ENCODE results near the gene SOD3. TPM values are rescaled to one million over a fixed set of nuclear protein-coding genes. Genes with fewer than 3 reads are reported as not detected.

SOD3 gene
- total and polyA plus RNA-seq, 9 of the 15 experiments (the other 6 are each of a cell fraction or from before 2014, with no cell fraction given), result 0.10 to 0.31 (median 0.24) TPM; not detected in 6

DNA sequence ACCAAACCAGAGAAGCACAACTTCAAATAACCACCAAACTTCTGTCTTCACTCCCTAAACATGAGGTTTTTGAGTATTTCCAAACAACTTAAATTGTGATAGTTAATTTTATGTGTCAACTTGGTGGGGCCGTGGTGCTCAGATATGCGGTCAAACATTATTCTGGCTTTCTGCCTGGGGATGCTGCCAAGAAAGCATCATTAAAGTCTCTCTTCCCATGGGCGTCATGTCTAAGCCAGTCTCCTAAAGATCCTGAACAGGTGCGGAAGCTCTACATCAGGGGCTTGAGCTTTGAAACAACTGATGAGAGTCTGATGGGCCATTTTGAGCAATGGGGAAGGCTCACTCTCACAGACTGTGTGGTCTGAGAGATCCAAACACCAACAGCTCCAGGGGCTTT lies 24.1 kb upstream of the SOD3 start (continued):
- TF ChIP-seq, protein P1, sequence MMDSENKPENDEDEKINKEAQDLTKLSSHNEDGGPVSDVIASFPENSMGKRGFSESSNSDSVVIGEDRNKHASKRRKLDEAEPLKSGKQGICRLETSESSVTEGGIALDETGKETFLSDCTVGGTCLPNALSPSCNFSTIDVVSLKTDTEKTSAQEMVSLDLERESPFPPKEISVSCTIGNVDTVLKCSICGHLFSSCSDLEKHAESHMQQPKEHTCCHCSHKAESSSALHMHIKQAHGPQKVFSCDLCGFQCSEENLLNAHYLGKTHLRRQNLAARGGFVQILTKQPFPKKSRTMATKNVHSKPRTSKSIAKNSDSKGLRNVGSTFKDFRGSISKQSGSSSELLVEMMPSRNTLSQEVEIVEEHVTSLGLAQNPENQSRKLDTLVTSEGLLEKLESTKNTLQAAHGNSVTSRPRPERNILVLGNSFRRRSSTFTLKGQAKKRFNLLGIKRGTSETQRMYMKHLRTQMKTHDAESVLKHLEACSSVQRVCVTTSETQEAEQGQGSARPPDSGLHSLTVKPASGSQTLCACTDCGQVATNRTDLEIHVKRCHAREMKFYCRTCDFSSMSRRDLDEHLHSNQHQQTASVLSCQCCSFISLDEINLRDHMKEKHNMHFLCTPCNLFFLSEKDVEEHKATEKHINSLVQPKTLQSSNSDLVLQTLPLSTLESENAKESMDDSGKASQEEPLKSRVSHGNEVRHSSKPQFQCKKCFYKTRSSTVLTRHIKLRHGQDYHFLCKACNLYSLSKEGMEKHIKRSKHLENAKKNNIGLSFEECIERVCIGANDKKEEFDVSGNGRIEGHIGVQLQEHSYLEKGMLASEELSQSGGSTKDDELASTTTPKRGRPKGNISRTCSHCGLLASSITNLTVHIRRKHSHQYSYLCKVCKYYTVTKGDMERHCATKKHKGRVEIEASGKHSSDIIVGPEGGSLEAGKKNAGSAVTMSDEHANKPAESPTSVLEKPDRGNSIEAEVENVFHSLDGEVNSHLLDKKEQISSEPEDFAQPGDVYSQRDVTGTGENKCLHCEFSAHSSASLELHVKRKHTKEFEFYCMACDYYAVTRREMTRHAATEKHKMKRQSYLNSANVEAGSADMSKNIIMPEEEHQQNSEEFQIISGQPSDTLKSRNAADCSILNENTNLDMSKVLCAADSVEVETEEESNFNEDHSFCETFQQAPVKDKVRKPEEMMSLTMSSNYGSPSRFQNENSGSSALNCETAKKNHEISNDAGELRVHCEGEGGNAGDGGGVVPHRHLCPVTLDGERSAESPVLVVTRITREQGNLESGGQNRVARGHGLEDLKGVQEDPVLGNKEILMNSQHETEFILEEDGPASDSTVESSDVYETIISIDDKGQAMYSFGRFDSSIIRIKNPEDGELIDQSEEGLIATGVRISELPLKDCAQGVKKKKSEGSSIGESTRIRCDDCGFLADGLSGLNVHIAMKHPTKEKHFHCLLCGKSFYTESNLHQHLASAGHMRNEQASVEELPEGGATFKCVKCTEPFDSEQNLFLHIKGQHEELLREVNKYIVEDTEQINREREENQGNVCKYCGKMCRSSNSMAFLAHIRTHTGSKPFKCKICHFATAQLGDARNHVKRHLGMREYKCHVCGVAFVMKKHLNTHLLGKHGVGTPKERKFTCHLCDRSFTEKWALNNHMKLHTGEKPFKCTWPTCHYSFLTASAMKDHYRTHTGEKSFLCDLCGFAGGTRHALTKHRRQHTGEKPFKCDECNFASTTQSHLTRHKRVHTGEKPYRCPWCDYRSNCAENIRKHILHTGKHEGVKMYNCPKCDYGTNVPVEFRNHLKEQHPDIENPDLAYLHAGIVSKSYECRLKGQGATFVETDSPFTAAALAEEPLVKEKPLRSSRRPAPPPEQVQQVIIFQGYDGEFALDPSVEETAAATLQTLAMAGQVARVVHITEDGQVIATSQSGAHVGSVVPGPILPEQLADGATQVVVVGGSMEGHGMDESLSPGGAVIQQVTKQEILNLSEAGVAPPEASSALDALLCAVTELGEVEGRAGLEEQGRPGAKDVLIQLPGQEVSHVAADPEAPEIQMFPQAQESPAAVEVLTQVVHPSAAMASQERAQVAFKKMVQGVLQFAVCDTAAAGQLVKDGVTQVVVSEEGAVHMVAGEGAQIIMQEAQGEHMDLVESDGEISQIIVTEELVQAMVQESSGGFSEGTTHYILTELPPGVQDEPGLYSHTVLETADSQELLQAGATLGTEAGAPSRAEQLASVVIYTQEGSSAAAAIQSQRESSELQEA (IDR thresholded peaks at IDR 0.05; ENCODE audit: low read depth), result no peak
- no peak for TF ChIP-seq ZNF165 (CRISPR knock-in tag; IDR thresholded peaks at IDR 0.05; ENCODE audit: borderline replicate concordance)
- no peak for TF ChIP-seq ZNF445 (CRISPR knock-in tag; IDR thresholded peaks at IDR 0.05; ENCODE audit: low read depth)
- no peak for TF ChIP-seq KLF1 (tag; IDR thresholded peaks at IDR 0.05)
- TF ChIP-seq, protein P2, sequence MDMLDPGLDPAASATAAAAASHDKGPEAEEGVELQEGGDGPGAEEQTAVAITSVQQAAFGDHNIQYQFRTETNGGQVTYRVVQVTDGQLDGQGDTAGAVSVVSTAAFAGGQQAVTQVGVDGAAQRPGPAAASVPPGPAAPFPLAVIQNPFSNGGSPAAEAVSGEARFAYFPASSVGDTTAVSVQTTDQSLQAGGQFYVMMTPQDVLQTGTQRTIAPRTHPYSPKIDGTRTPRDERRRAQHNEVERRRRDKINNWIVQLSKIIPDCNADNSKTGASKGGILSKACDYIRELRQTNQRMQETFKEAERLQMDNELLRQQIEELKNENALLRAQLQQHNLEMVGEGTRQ (CRISPR knock-in tag; IDR thresholded peaks at IDR 0.05), result no peak
- no peak for TF ChIP-seq HEY1 (CRISPR knock-in tag; IDR thresholded peaks at IDR 0.05; ENCODE audit: borderline replicate concordance)
- TF ChIP-seq, protein P3, sequence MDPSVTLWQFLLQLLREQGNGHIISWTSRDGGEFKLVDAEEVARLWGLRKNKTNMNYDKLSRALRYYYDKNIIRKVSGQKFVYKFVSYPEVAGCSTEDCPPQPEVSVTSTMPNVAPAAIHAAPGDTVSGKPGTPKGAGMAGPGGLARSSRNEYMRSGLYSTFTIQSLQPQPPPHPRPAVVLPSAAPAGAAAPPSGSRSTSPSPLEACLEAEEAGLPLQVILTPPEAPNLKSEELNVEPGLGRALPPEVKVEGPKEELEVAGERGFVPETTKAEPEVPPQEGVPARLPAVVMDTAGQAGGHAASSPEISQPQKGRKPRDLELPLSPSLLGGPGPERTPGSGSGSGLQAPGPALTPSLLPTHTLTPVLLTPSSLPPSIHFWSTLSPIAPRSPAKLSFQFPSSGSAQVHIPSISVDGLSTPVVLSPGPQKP (CRISPR knock-in tag; IDR thresholded peaks at IDR 0.05), result no peak

All from K562 (cell line).